H54 (cell line): ENCODE measurements around the gene HMBS.
"Not testable (repeated sequence)": the region's sequence is repeated elsewhere in the genome, so short reads cannot be mapped to it uniquely, and the experiment has no call there.

Experiments used
- DNase-seq: peaks from one replicate; pipeline ENCODE4 v3.0.0; 2011; ENCODE audit warnings: low spot score, mixed read lengths; ENCODE audit not compliant: insufficient read length
- FAIRE-seq: peaks from 3 replicates; lab custom pipeline; 2011; peaks lifted over from hg19 to GRCh38; lab: Jason Lieb, UNC
- POLR2A ChIP-seq: IDR thresholded peaks from 2 replicates; pipeline ENCODE4 v1.6.1; 2011; ENCODE audit warnings: low read depth, mild to moderate bottlenecking, low read length

Gene HMBS

DNA sequence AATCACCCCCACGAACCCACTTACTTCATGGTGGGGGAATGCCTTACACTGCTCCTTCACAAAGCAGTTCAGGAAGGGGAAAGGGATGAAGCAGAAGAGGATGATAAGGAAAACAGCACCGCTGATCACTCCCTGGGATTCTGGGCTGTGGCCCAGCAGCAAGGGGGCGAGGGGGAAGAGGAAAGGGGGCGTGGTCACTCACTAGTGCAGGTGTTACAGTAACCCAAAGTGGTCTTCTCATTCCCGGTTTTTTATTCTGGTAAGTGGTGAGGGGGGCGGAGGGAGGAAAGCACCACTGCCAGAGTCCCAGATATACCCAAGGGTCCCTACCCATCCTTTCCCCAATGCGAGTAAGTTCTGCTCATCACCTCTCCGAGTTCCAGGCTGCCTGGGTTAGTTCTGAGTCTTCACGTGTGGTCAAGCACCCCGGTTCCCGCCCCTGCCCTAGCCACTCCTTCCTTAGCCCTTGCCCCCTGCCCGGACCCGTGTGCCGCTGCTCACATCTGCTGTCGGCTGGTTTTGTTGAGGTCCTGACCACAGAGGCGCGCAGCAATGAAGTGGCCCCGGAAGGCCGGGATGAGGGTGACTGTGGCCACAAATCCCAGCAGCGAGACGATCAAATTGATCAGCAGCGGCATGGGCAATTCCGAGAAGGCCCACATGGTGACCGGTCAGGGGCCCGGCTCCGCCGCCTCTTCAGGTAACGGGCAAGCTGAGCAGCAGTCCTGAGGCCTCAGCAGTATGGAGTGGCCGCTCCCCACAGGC is 16.5 kb downstream of the HMBS start:
- FAIRE-seq (no peak), DNase-seq (no peak)
- TF ChIP-seq POLR2A, result no peak

- FAIRE-seq (peak; percentile 58), DNase-seq (peak; percentile 59)
- peak; percentile 0; the same call in 1 of the 2 replicates for TF ChIP-seq POLR2A
These were observed 17.2 kb downstream of the HMBS start, which contains the start of gene DPAGT1 for GRCh38 chr11:119101759-119102423. Gene DPAGT1, minus strand, starts transcription at chr11:119101853. Its CDS starts 198 bp downstream, at chr11:119101655.

DNA sequence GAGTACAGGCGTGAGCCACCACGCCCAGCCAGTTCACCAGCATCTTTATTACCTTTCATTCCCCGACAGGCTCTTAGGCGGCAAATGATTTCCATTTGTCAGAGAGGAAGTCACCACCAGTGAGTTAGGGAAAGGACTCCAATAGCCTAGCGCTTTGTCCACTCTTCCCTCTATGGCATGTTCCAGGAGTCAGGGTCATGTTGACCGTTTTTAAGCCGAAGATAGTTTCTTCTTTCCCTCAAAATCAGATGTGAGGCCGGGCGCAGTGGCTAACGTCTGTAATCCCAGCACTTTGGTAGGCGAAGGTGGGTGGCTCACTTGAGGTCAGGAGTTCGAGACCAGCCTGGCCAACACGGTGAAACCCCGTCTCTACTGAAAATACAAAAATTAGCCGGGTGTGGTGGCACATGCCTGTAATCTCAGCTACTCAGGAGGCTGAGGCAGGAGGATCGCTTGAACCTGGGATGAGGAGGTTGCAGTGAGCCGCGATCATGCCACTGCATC is 18.5 kb downstream of the HMBS start:
- DNase-seq, FAIRE-seq: not testable (repeated sequence)

DNA sequence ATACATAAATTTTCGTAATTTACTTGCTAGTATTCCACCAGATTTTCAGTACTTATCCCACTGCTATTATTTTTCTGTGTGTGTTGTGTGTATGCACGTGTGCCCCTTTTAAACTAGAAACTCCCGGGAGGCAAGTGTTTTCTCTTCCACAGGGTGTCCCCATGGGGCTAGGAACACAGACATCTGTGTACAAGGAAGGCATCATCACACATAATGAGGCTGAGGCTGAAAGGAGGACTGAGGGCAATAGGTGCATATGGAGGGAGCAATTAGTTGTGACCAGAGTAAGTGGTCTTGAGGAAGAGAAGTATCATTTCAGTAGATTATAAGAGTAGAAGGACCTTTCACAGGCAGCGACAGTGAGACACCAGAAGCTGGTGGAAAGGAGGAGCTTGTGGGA is 19.1 kb downstream of the HMBS start:
- FAIRE-seq (no peak), DNase-seq (no peak)
- TF ChIP-seq POLR2A, result no peak

DNA sequence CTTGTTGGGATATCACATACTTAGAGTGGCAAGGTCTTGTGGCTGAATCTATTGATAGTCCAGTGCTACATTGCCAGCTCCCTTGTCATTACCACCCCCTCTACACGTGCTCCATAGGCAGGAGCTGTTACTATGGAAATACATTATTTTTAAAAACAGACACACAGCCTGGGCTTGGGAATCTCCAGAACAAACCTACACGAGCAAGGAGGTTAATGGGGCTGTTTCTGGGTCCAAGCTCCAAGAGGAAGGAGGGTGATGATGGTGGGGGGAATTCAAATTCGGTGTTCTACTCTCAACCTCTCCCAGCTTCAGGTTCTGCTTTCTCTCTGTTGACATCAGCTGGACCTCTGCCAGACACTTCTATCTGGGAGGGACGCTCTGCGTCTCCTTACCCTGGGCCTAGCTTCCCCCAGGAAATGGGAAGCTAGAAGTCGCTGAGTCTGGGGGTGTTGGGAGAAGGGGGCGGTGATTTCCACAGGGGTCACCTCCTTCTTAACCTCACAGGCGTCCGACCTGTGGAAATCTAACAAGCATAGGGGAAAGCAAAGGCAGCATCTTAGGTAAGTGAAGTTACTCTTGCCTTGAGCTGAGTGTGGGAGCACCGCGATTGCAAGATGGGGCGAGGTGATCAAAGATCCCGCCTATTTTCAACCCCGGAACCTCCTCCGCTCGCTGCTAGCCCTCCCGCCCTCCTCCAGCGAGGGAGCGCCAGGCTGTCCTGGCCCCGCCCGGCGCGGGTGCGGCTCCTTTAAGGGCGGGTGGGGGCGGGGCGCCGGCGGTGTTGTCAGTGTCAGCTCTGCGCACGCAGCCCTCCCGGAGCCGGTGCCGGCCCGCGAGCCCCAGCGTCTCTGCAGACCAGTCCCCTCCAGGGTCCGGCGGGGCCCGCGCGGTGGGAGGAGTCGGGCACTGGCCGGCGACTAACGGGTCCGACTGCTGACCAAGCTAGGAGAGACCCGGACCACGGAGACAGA is 22.2 kb downstream of the HMBS start, which contains the start of gene C2CD2L:
C2CD2L (plus strand) TSS at position 781 of the 974 bp plus-strand sequence. CDS start 398 bp downstream, outside the sequence.
- no peak for FAIRE-seq
- peak; percentile 51; the same call in 1 of the 2 replicates for TF ChIP-seq POLR2A
- DNase-seq, result peak; percentile 72

GRCh38 chr11:119107538-119108145 is 23.0 kb downstream of the HMBS start:
- DNase-seq, result no peak
- FAIRE-seq, result no peak
- no peak for TF ChIP-seq POLR2A

DNA sequence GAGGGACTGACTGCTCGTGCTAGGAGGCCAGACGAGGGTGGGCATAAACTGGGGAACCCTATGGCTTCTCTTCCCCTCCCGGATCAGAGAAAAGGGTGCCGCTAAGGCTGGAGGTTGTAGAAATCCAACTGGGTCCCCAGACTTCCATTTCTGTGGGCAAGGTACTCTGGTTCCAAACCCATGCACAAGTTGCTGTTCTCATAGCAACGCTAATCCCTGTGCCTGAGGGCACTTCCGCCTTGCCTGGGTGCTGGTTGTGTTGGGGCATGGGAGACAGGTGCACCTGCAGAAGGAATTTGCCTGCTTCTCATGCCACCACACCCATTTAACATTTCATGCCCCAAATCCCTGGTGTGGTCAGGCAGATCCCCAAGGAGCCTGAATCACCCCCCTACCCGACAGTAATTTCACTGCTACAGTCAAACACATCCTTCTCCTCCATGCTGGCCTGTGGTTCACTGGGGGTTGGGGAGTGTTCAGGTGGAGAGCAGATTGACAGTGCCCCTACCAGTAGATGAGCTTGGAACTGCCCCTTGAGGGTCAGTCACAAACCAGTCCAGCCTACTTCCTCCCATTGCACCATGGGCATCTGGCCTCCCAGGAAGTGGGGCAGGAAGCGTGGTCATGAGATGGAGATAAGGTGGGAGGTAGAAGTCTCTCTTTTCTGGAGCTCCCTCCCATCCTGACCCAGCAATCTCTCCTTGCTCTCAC is 23.6 kb downstream of the HMBS start:
- TF ChIP-seq POLR2A, result no peak
- peak; percentile 35 for DNase-seq
- peak; percentile 53 for FAIRE-seq

DNA sequence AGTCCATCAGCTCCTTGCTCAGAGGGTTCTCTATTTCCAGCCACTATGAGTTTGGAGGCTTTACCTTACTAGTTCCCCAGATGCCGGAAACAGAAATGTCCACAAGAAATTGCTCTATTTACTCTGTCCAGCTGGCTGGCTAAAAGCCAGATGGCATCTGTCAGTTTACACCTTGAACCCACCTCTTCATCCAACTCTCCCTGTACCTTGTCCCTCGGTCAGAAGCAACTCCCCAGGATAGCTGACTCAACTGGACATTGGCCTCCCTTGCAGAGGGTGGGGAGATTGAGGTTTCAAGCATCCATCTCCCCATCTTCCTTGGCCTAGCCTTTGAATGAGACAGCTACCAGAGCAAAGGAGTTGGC is 24.2 kb downstream of the HMBS start:
- no peak for FAIRE-seq

GRCh38 chr11:119109843-119110242 is 25.2 kb downstream of the HMBS start:
- no peak for FAIRE-seq

More for the DNA sequence above, 24.2 kb downstream of the HMBS start:
- no peak for DNase-seq
- no peak for TF ChIP-seq POLR2A

GRCh38 chr11:119110439-119110838 is 25.8 kb downstream of the HMBS start:
- FAIRE-seq (no peak), DNase-seq (no peak)
- TF ChIP-seq POLR2A, result no peak

More at GRCh38 chr11:119109843-119110242, 25.2 kb downstream of the HMBS start:
- no peak for TF ChIP-seq POLR2A
- no peak for DNase-seq

GRCh38 chr11:119111361-119111925 is 26.8 kb downstream of the HMBS start:
- DNase-seq, result no peak
- no peak for TF ChIP-seq POLR2A
- FAIRE-seq, result no peak
